T1000 (cell line): ENCODE data around the gene TMTC2.
"Not testable (repeated sequence)": the region's sequence is repeated elsewhere in the genome, so short reads cannot be mapped to it uniquely, and the experiment has no call there.

Experiments
- DNase-seq: peaks from one replicate; lab custom pipeline; 2025; ENCODE audit warnings: mixed read lengths; lab: John Stamatoyannopoulos, UW

Gene TMTC2

GRCh38 chr12:83082690-83083276, 396.1 kb downstream of the TMTC2 start:
- DNase-seq: no peak

DNA sequence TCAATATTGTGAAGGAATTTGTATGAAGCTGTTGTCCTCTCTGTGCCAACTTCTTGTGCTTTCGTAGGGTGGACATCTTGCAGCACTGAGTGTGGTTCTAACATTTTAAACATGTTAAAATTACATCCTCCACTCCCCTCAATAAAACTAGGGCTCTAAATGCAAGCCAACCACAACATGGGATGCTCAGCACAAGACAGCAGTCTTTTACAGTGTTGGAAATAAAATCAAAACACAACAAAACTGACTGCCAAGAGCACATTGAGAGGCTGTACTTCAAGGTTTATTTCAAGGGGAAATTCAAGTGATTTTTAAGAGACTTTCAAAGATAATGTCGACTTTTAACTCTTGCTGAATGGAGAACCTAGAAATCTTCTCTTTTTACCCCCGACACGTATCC, 396.9 kb downstream of the TMTC2 start:
- DNase-seq: no peak

- DNase-seq: no peak
Measured at GRCh38 chr12:83084516-83085234, 398.0 kb downstream of the TMTC2 start.

- DNase-seq: no peak
Measured at GRCh38 chr12:83086023-83086422, 399.3 kb downstream of the TMTC2 start.

DNA sequence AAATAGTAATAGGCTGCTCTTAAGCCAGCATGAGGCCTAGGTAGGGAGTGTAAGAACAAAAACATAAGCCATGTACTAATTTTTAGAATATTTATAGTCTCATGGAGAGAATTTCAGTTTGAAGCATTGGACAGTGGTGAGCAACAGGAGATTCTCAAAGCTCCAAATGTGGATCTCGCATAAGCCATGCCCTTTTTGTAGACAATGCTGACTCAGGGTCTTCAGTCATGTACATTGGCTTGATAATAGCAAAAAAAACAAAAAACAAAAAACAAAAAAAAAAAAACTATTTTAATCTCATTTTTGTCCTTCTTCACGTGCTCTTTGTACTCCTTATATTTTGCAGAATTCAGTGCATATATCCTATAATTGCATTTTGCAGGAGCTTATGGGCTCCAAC, 402.9 kb downstream of the TMTC2 start:
- no peak for DNase-seq

DNA sequence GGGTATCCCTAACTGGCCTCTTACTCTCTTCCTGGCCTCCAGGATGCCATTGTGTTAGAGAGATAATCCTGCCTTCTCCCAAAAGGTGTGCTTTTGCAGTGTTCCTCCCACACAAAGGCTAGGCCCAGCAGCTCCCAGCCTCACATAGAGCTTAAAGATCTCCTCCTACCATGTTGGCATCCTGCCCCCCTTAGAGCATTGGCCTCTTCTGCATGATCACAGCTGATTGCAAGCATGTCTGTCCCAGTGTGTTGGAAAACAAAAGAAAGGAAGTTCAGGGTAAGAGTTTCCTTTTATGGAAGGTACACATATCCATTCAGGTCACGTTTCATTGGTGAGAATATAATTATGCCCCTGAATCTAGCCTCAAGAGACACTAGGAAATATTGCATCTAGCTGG, 405.4 kb downstream of the TMTC2 start:
- no peak for DNase-seq

GRCh38 chr12:83092606-83093005, 405.9 kb downstream of the TMTC2 start:
- DNase-seq: no peak

DNA sequence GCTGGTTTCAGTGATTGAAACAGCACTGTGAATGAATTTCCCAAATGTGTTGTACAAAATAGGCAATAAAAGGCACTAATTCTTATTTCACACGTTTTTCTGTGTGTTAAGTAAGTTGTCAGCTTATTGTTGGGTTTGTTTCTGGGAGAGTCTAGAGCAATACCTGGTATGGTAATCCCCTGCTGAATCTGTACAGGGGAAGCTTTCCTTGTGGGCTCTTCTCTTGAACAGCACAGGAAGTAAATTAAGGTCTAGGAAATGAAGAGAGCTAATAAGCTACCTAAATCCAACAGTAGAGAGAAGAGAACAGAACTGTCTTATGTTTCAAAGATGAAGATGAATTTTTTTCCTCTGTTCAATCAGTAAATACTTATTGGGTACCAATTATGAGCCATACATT, 406.7 kb downstream of the TMTC2 start:
- no peak for DNase-seq

DNA sequence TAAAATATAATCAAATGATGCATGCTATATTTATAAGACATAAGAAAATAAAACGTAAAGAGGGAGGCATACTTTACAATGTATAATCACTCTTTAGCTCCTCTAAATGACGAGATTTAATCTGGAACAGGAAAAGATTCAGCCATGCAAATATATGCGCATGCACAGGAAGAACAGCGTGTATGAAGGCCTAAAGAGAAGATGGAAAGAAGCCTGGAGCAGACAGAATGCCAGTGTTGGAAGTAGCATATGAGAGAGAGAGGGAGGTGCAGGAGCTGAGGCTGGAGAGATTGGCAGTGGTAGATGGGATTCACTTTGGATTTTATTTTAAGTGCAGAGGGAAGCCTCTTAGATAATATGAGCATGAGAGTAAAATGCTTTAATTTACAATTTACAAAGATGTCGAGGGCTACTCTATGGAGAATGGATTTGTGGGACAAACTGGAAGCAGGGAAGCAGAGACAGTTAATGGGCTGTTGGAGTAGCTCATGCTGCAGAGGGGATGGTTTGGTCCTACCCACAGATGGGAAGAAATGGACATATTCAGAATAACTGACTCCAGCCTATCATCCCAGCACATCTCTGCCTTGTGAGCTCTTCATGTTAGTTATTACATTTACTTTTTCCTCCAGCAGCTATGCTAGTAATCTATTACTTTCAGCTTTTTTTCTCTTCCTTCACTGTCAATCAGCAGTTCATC, 411.1 kb downstream of the TMTC2 start:
- no peak for DNase-seq

DNA sequence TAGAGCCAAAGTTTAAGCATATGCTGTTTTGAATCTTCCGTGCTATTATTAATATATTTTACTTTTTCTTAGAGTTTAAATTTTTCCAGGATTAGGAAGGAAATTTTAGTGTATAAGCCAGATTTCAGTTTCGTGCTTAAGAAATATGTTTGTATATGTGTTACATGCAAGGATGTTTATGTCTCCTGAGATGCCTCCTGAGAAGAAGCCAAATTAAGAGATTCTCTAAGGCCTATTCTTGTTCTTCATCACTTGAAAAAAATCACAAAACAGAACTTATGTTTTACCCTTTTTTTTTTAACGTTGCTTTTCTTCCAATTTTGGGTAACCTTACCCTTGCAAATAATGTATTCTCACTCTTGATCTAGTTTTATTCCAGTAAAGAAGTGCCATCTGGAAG, 412.7 kb downstream of the TMTC2 start:
- DNase-seq: no peak

GRCh38 chr12:83102499-83102898, 415.8 kb downstream of the TMTC2 start:
- DNase-seq: no peak

GRCh38 chr12:83106873-83107272, 420.2 kb downstream of the TMTC2 start:
- no peak for DNase-seq

GRCh38 chr12:83110424-83110823, 423.7 kb downstream of the TMTC2 start:
- DNase-seq: no peak

DNA sequence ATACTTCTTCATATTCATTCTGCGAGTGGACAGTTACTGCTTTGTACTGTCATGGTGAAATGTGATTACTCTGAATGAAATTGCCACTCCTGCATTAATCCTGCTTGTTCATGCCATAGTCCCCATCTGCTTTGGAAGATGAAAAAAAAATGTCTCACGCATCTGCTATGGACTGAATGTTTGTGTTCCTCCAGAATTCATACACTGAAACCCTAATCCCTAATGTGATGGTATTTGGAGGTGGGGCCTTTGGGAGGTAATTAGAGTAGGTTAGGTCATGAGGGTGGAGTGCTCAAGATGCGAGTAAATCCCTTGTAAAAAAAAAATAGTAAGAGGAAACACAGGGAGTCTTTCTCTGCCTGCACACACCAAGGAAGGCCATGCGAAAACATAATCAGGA, 427.2 kb downstream of the TMTC2 start:
- no peak for DNase-seq

GRCh38 chr12:83114966-83115365, 428.3 kb downstream of the TMTC2 start:
- no peak for DNase-seq

GRCh38 chr12:83117926-83118325, 431.2 kb downstream of the TMTC2 start:
- DNase-seq: not testable (repeated sequence)

DNA sequence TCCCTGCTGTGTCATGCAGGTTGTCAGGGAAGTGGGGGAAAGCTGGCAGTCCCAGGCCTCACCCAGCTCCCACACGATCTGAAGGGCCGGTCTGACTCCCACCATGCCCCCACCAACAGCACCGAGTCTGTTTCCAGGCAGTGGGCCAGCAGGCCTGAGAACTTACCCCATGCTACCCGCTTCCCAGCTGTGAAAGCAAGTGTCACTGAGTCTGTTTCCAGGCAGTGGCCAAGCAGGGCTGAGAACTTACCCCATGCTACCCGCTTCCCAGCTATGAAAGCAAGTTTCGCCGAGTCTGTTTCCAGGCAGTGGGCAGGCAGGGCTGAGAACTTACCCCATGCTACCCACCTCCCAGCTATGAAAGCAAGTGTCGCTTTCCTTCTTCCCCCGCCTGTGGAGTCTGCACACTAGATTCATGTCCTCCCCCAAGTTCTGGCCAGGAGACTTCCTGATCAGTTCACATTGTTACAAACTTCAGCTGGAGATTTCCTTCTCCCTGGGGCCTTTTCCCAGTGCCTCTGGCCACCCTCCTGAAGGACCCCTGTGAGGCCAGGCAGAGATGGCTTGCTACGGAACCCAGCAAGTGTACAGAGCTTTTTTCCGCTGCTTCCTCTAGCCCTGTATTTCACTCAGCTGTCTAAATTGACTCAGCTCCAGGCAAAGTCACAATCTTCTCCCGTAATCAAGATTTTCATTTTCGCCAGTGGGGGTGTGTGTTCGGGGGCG, 435.4 kb downstream of the TMTC2 start:
- DNase-seq: no peak

DNA sequence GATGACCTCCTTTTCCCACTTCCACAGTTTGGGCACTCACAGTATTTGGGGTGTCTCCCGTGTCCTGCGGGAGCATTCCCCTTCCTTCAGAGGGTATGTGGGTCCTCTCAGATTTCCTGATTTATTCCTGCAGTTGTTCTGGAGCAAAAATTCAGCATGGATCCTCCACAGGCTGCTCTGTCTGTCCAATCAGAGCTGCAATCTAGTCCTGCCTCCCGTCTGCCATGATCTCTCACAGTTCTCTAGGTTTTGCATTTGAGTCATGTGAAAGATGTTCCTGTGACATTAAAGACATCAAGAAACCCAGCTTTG, 435.9 kb downstream of the TMTC2 start:
- DNase-seq: no peak

DNA sequence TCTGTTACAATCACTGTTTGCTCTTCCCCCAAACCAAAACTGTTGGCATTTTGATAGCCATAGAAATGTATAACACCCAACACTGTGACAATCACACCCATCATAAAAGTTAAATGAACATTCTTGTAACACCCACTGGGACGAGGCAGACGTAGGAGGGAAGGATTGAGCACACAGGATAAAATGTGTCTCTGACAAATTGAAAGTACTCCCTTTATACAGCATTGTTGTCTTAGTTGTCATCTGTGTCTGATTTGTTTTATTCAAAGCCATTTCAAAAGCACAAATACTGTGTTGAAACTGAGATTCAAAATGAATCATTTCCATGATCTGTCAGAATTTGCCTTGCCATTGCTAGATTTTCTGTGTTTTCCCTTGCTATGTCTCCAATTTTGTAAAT, 436.3 kb downstream of the TMTC2 start:
- no peak for DNase-seq

- DNase-seq: no peak
Measured at GRCh38 chr12:83128540-83128939, 441.8 kb downstream of the TMTC2 start.

DNA sequence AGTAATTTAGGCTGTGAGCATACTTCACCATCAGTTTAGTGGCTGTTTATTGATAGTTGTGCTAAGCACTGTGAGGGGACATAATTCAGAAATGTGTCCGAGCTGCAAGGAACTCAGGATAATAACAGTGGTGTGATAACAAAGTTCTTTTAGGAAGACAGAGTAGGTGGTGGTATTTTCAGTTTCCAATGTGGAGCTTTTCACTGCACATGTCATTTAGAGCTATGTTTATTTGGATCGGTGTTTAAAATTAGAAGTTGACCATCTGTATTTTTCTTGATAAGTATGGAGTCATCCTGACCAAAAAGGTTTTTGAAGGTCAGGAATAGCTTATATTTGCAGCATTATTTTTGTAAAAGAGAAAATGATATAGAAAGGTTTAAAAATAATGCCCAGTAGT, 443.5 kb downstream of the TMTC2 start:
- DNase-seq: no peak

DNA sequence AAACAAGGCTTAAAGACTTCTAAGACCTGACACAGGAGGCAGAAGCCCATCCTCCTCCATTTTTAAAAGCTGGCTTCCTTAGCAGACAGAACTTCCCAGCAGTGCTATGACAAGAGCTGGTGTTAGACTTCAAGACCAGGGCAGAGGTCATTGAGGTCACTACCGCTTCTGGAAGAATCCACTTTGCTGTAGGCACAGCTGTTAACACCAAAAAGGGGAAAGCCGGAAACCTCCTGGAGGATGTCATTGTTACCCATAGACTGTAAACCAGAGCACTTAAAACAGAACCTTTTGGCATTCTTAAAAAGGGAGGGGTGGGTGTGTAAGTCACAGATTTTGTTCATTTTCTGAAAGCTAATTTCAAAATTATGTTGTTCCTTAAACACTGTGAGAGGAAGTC, 445.7 kb downstream of the TMTC2 start:
- DNase-seq: no peak

- DNase-seq: no peak
Measured at GRCh38 chr12:83136411-83136810, 449.7 kb downstream of the TMTC2 start.
